ENCODE results near the gene CTSZ. TPM values are rescaled to one million over a fixed set of nuclear protein-coding genes. Genes with fewer than 3 reads are reported as not detected.
"Not testable (repeated sequence)": the region's sequence is repeated elsewhere in the genome, so short reads cannot be mapped to it uniquely, and the experiment has no call there.

Gene CTSZ
- total and polyA plus RNA-seq, 2 of the 4 experiments (the other 2 are of a cell fraction) = 46.1 to 88.5 TPM

GRCh38 chr20:59041487-59041886, 34.4 kb upstream of the CTSZ start:
- H3K4ac ChIP-seq (ENCODE audit: low read depth, low read length); H3K27me3 ChIP-seq (ENCODE audit: control insufficient read depth, insufficient read depth, low read length); BruUV-seq (replicated peaks); H2AFZ ChIP-seq (replicated peaks; ENCODE audit: low read length, poor library complexity); dilution Hi-C loops (cut with HindIII; ENCODE audit: low sequenced_read_pairs, unreplicated experiment); H4K91ac ChIP-seq (ENCODE audit: insufficient read depth, low read depth, low read length); H2AK5ac ChIP-seq (ENCODE audit: low read depth, low read length); H3K14ac ChIP-seq (replicated peaks; ENCODE audit: low read depth, low read length); H2BK15ac ChIP-seq (ENCODE audit: low read depth, low read length); H3K9me1 ChIP-seq (ENCODE audit: insufficient read depth, low read length); H3K23ac ChIP-seq (ENCODE audit: low read depth, low read length); H2BK120ac ChIP-seq (ENCODE audit: low read depth, low read length); H4K20me1 ChIP-seq (ENCODE audit: insufficient read depth, low read length); H3K56ac ChIP-seq (ENCODE audit: extremely low read depth, insufficient read depth, low read length); H4K5ac ChIP-seq (ENCODE audit: low read depth, low read length); POLR2A ChIA-PET (ENCODE audit: unreplicated experiment); ATAC-seq (ENCODE audit: low read depth); H2BK20ac ChIP-seq (ENCODE audit: low read depth, low read length); H3K27ac ChIP-seq (ENCODE audit: insufficient read depth, low read length); H3K9ac ChIP-seq (ENCODE audit: low read depth, low read length); H3K4me1 ChIP-seq (ENCODE audit: control insufficient read depth, insufficient read depth, low read length); H2AK9ac ChIP-seq (replicated peaks; ENCODE audit: low read depth, low read length, poor library complexity); H3K9me3 ChIP-seq (ENCODE audit: control insufficient read depth, insufficient read depth, low read length); CTCF ChIA-PET; H3K18ac ChIP-seq (ENCODE audit: low read depth, low read length); H2BK5ac ChIP-seq (ENCODE audit: low read depth, low read length, poor library complexity, severe bottlenecking); DNase-seq: not testable (repeated sequence)
- intact Hi-C loops (cut with micrococcal nuclease) (loop anchor here (10.0 kb wide), 1 partner anchor 807 kb away; no protein-coding TSS in a partner anchor), in situ Hi-C loops (cut with MboI; ENCODE audit: low sequenced_read_pairs) (loop anchor here (25.0 kb wide), 3 partner anchors 804 to 1654 kb away; partner anchors contain the start of genes ANKRD60 and RBM38)
- Histone ChIP-seq H3K4me3 (ENCODE audit: insufficient read depth, low read depth, low read length) (peak overlapping the region; percentile 91; the same call in 1 of the 2 replicates), H4K8ac (ENCODE audit: low read depth in 2 of 2, low read length in 2 of 2) (peak overlapping the region; percentile 80; a peak in 3 of 4 replicates), H3K79me1 (ENCODE audit: low read depth in 1 of 2, low read length in 2 of 2) (peaks cover 30 to 45% of the 10 kb centered on the region in 2 experiments), H3K36me3 (ENCODE audit: control insufficient read depth, insufficient read depth, low read length) (peaks cover 10% of the 10 kb centered on the region), H3K4me2 (ENCODE audit: low read depth, low read length) (peak overlapping the region; percentile 99; the same call in 1 of the 2 replicates)
- WGBS, 2 experiments (ENCODE audit: extremely low coverage in 2 of 2, insufficient read length in 1 of 2) = 98% methylated on average over 8 of the region's 16 CpGs; no CpG with 5 or more reads in 1 of the 2 experiments

All from IMR-90 (cell line).